Activated CD8-positive, alpha-beta memory T cell treated with anti-CD3 and anti-CD28 coated beads for 1 hour (primary cell): Measurements from ENCODE around the gene CD99L2.
"Not testable (repeated sequence)": the region's sequence is repeated elsewhere in the genome, so short reads cannot be mapped to it uniquely, and the experiment has no call there.

Experiments used
- DNase-seq, 2 donors: peaks; one replicate each; pipeline ENCODE4 v3.0.0-alpha.2; 2020; ENCODE audit warnings: low read depth in 1 of 2; ENCODE audit errors: extremely low read depth in 1 of 2

Gene CD99L2

GRCh38 chrX:150857453-150857852 lies 41.0 kb downstream of the CD99L2 start:
- DNase-seq = no peak

- DNase-seq = no peak
These were observed 41.7 kb downstream of the CD99L2 start for GRCh38 chrX:150856785-150857184.

DNA sequence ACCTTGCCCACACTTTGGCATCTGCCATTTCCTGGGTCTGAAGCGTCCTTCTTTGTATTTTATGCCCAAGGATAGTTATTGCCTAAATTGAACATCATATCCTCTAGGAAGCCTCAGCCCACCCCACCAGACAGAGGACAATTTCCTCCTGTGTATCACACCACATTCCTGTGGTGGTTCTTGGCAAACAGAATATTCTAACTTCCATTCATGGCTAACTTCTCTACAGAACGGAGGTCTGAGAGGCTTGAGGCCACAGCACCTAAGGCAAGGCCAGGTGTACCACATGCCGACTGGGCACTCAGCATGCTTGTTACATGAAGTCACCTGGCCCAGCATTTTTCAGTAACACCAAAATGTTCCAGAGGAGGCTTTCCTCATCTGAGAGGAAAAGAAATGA lies 42.4 kb downstream of the CD99L2 start:
- DNase-seq = no peak

GRCh38 chrX:150854856-150855255 lies 43.6 kb downstream of the CD99L2 start:
- DNase-seq = no peak

- DNase-seq = no peak
These were observed 48.3 kb downstream of the CD99L2 start for GRCh38 chrX:150849996-150850720.

DNA sequence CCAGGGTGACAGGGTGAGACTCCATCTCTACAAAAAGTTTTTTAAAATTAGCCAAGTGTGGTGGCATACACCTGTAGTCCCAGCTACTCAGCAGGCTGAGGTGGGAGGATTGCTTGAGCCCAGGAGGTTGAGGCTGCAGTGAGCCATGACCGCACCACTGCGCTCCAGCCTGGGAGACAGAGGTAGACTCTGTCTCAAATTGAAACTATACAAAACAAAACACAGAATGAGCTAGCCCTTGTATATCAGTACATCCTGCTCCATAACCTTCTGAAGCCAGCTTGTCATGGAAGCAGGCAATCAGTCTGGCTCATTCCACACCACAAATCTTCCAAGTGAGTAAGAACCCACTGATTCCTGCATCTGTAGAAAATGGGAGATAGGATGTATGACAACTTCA lies 49.0 kb downstream of the CD99L2 start:
- no peak for DNase-seq

- no peak for DNase-seq
These were observed 49.5 kb downstream of the CD99L2 start for GRCh38 chrX:150848914-150849365.

GRCh38 chrX:150847088-150847487 lies 51.4 kb downstream of the CD99L2 start:
- DNase-seq = no peak

GRCh38 chrX:150846130-150846529 lies 52.3 kb downstream of the CD99L2 start:
- no peak for DNase-seq

DNA sequence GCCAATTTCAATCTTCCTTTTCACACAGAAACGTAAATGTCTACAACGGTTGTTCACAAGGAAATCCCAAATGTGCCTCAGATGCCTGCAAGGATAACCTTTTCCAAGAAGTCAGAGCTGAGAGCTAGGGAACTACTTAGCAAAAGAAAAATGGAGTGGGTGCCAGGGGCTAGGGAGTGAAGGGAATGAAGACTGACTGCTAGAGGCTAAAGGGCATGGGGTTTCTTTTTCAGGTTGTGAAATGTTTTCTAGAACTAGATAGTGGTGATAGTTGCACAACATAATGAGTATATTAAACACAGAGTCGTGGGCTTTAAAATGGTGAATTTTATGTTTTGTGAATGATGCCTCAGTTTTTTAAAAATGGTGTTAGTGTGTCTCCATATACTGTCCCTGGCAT lies 53.4 kb downstream of the CD99L2 start:
- DNase-seq = no peak

DNA sequence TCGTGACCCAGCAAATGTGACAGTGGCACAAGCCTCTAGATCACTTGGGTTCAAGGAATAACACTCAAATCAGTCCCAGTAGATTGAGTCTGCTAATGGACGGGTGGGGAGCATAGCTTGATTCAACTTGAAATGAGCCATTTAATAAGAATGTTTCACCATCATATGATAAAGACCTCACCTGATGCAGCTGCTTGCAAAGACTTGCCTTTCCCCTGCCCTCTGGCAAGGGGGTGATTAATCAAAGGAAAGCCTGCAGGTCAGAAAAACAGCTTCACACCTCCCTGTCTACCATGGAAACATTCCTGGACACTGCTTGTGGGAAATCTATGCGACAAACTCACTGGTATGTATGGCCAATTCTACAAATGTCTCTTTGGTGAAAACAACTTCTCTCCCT lies 54.5 kb downstream of the CD99L2 start:
- DNase-seq = no peak

GRCh38 chrX:150842198-150842685 lies 56.2 kb downstream of the CD99L2 start:
- no peak for DNase-seq

DNA sequence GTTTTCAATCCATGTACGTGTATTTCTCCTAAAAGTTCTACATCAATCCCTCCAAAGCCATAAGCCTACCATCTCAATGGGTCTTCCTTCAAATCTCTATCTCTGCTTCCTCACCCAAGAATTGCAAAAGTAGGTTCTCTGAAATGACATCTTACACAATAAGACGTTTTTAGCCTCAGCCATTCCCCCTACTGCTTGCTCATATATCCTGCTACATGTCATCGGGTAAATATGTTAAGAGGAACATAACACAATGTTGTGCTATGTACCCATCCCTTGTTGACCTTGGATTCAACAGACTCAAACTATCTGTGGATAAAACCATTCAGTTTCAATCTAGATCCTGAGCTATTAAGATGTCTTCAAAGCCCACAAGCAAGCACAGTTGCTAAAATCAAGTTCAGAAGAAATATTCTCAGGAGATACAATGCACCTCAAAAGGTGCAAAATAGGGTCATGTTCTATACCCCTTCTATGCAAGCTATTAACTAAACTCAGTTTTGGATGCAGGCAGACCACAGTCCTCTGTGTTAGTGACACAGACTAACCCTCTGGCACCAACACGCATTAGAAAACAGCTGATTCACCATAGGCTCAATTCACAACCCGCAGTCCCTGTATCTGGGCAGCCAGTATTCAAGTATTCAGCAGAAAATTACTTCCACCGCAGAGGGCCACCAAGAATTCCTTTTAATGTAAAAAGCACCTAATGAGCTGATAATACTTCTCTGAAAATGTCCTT lies 56.8 kb downstream of the CD99L2 start:
- no peak for DNase-seq

DNA sequence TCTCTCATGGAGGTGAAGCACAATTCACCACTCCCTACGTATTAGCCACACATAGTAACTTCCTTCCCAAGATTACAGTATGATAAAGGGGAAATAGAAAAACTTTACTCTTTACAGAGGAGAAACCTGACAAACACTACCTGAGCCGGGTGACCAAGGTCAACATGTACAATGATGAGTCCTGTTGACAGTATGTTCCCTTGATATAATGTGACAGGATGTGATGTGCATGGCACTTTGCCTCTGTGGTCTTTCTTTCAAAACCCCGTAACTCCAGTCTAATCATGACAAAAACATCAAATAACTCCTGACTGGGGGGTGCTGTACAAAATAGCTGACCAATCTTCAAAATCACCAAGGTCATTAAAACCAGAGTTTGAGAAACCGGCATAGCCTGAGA lies 60.6 kb downstream of the CD99L2 start:
- no peak for DNase-seq

- DNase-seq = no peak
These were observed 63.8 kb downstream of the CD99L2 start for GRCh38 chrX:150834695-150835094.

- no peak for DNase-seq
These were observed 64.9 kb downstream of the CD99L2 start for GRCh38 chrX:150833454-150834056.

- DNase-seq = no peak
These were observed 66.6 kb downstream of the CD99L2 start for GRCh38 chrX:150831863-150832262.

DNA sequence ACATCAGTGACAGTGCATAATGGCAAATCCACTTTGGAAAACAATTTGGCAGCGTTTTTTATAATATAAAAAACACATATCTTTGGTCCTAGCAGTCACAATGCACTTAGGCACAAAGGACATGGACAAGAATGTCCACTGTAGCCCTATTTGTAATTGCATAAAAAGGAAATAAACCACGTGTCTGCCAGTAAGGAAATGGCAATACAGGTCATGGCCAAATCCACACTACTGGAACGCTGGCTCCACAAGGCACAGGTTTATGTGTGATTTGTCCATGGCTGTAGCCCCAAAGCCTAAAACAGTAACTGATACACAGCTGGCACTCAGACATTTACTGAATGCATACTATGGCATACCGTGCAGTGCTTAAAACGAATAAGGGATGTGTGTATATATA lies 69.7 kb downstream of the CD99L2 start:
- DNase-seq = no peak

DNA sequence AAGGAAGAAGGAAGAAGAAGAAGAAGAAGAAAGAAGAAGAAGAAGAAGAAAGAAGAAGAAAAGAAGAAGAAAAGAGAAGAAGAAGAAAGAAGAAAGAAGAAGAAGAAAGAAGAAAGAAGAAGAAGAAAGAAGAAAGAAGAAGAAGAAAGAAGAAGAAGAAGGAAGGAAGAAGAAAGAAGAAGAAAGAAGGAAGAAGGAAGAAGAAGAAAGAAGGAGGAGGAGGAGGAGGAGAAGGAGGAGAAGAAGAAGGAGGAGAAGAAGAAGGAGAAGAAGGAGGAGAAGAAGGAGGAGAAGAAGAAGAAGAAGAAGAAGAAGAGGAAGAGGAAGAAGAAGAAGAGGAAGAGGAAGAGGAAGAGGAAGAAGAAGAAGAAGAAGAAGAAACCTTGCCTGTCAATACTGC lies 74.1 kb downstream of the CD99L2 start:
- not testable (repeated sequence) for DNase-seq

GRCh38 chrX:150823826-150824225 lies 74.6 kb downstream of the CD99L2 start:
- DNase-seq = not testable (repeated sequence)

- no peak for DNase-seq
These were observed 76.5 kb downstream of the CD99L2 start for GRCh38 chrX:150821971-150822370.

DNA sequence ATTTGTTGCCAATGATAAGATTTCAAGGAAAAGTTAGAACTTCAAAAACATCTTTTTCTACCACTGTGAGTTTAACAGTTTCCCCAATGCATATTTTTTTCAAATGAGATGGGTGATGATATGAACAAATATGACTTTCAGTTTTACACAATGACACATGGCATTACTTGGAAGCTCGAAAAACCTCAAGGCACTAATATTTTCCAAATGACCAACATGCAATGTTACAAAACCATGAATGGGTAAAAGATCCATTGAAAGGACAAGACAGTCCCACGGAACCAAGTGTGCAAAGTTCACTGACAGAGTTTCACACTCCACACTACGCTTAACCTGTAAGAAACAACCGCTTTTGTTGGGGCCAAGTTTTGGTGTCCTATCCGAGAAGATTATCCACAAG lies 84.5 kb downstream of the CD99L2 start:
- no peak for DNase-seq
